Endothelial cell of umbilical vein (primary cell): ENCODE measurements around the gene ADAM22. TPM values are rescaled to one million over a fixed set of nuclear protein-coding genes. Genes with fewer than 3 reads are reported as not detected.

Experiments
- BruUV-seq: library from RNA; stranded (reverse); fragments of 400-500 nt; replicated peaks from 2 replicates; lab custom pipeline; 2021; lab: Mats Ljungman, UMichigan
- CTCF ChIA-PET: fragments of 300-600, 350-600 bp; sonication (Branson Sonifier 250); formaldehyde crosslinking; loops from one replicate; lab custom pipeline; 2021; ENCODE audit warnings: antibody characterized with exemption, inconsistent platforms; lab: Charles Lee
- POLR2A ChIA-PET: fragments of 300-600, 350-600 bp; sonication (Branson Sonifier 250); formaldehyde crosslinking; loops from one replicate; lab custom pipeline; 2021; ENCODE audit warnings: antibody characterized with exemption, inconsistent platforms; lab: Charles Lee
- DNase-seq: peaks from one replicate; pipeline ENCODE4 v3.0.0-alpha.2; 2011; ENCODE audit warnings: low read depth, low spot score
- FAIRE-seq: peaks from 2 replicates; lab custom pipeline; 2011; peaks lifted over from hg19 to GRCh38; lab: Jason Lieb, UNC
- H2AFZ ChIP-seq: 2 replicates; pipeline ENCODE4 v1.6.0; 2012; ENCODE audit warnings: low read depth, low read length, control low read depth, inconsistent platforms
- H3K27ac ChIP-seq: 2 replicates; pipeline ENCODE4 v1.5.1; 2011; ENCODE audit warnings: low read depth, mild to moderate bottlenecking, control low read depth, low read length, moderate library complexity; ENCODE audit not compliant: insufficient read depth
- H3K27me3 ChIP-seq, 2 experiments: 2 replicates each; pipeline versions ENCODE4 v1.6.0 to v1.6.1; 2011; ENCODE audit warnings: low read length in 2 of 2, mixed read lengths in 1 of 2; ENCODE audit not compliant: control insufficient read depth in 2 of 2, insufficient read depth in 2 of 2
- H3K36me3 ChIP-seq, 2 experiments: 2 replicates in 1 of 2; 3 replicates in 1 of 2; pipeline ENCODE4 v1.5.1; 2011; ENCODE audit warnings: low read length in 2 of 2, mild to moderate bottlenecking in 1 of 2, moderate library complexity in 1 of 2; ENCODE audit not compliant: control insufficient read depth in 2 of 2, insufficient read depth in 2 of 2; ENCODE audit errors: extremely low read depth in 1 of 2
- H3K4me1 ChIP-seq: 3 replicates; pipeline ENCODE4 v1.5.1; 2011; ENCODE audit warnings: mild to moderate bottlenecking, low read length; ENCODE audit not compliant: control insufficient read depth, insufficient read depth; ENCODE audit errors: extremely low read depth
- H3K4me2 ChIP-seq: 2 replicates; pipeline ENCODE4 v1.6.1; 2011; ENCODE audit warnings: low read length, control low read depth, mixed read lengths; ENCODE audit not compliant: insufficient read depth
- H3K4me3 ChIP-seq, 3 experiments: fragments of 200-600 bp in 1 of 3; sonication (generic), shearing (Covaris generic) in 1 of 3; replicated peaks in 1 of 3; 2 replicates each; pipeline ENCODE4 v1.5.1; 2011 to 2016; ENCODE audit warnings: control low read depth in 3 of 3, low read length in 3 of 3, mild to moderate bottlenecking in 2 of 3, inconsistent platforms in 1 of 3, low read depth in 1 of 3, moderate library complexity in 1 of 3; ENCODE audit not compliant: insufficient read depth in 1 of 3
- H3K79me2 ChIP-seq: 2 replicates; pipeline ENCODE4 v1.6.0; 2012; ENCODE audit warnings: low read length, inconsistent platforms; ENCODE audit not compliant: control insufficient read depth, insufficient read depth
- H3K9ac ChIP-seq: replicated peaks from 2 replicates; pipeline ENCODE3; 2011; ENCODE audit warnings: low read length, control low read depth; ENCODE audit not compliant: insufficient read depth; ENCODE audit errors: extremely low read depth
- H3K9me1 ChIP-seq: replicated peaks from 3 replicates; pipeline ENCODE4 v1.6.0; 2011; ENCODE audit warnings: mild to moderate bottlenecking, low read length; ENCODE audit not compliant: control insufficient read depth, insufficient read depth; ENCODE audit errors: extremely low read depth
- H3K9me3 ChIP-seq: replicated peaks from 2 replicates; pipeline ENCODE4 v1.5.1; 2012; ENCODE audit warnings: low read length, inconsistent platforms; ENCODE audit not compliant: control insufficient read depth, insufficient read depth
- H4K20me1 ChIP-seq: replicated peaks from 2 replicates; pipeline ENCODE3; 2011; ENCODE audit warnings: mild to moderate bottlenecking, low read length; ENCODE audit not compliant: control insufficient read depth, insufficient read depth; ENCODE audit errors: extremely low read depth
- CTCF ChIP-seq, 2 donors: IDR thresholded peaks; 1 replicate in 1 of 2; 2 replicates in 1 of 2; pipeline ENCODE4 v1.5.1; 2011; ENCODE audit warnings: low read length in 2 of 2, mild to moderate bottlenecking in 2 of 2, moderate library complexity in 2 of 2, control low read depth in 1 of 2, inconsistent platforms in 1 of 2, low read depth in 1 of 2; ENCODE audit not compliant: insufficient read depth in 1 of 2; ENCODE audit errors: extremely low read depth in 1 of 2
- EZH2 ChIP-seq: IDR thresholded peaks from 2 replicates; pipeline ENCODE4 v1.6.1; 2012; ENCODE audit warnings: borderline replicate concordance, low read depth, mild to moderate bottlenecking, moderate library complexity, low read length, inconsistent platforms; ENCODE audit not compliant: severe bottlenecking
- FOS ChIP-seq: IDR thresholded peaks from 2 replicates; pipeline ENCODE4 v1.6.1; 2011; ENCODE audit warnings: mild to moderate bottlenecking, low read length, moderate library complexity, borderline replicate concordance; ENCODE audit not compliant: insufficient read depth
- GATA2 ChIP-seq: IDR thresholded peaks from 2 replicates; pipeline ENCODE4 v1.7.0; 2011; ENCODE audit warnings: low read depth, mild to moderate bottlenecking, moderate library complexity, mixed read lengths, low read length; ENCODE audit not compliant: insufficient read length, insufficient read depth
- JUN ChIP-seq: IDR thresholded peaks from 2 replicates; pipeline ENCODE4 v1.6.1; 2011; ENCODE audit warnings: borderline replicate concordance, low read depth; ENCODE audit not compliant: insufficient read length, insufficient read depth
- MAX ChIP-seq: IDR thresholded peaks from 2 replicates; pipeline ENCODE4 v1.6.1; 2011; ENCODE audit not compliant: insufficient read depth, insufficient read length
- MYC ChIP-seq: IDR thresholded peaks from one replicate; pipeline ENCODE4 v1.6.1; 2011; ENCODE audit warnings: mild to moderate bottlenecking, low read depth, low read length
- POLR2AphosphoS5 ChIP-seq: IDR thresholded peaks from 2 replicates; pipeline ENCODE4 v1.6.1; 2012; ENCODE audit warnings: low read depth, mild to moderate bottlenecking, control low read depth, low read length, moderate library complexity; ENCODE audit not compliant: insufficient read depth
- dilution Hi-C: fragments of 300-500 bp; cut with MboI; formaldehyde crosslinking; loops from one replicate; pipeline ENCODE4 v1.15.0; 2019; ENCODE audit warnings: low sequenced_read_pairs; ENCODE audit not compliant: extremely low pct_ligation_motif_present
- intact Hi-C: fragments of 100-400 bp; cut with micrococcal nuclease; formaldehyde crosslinking; loops from one replicate; pipeline ENCODE4 v1.10.0; 2022
- polyA plus RNA-seq, 4 experiments: library from polyadenylated mRNA; depleted of rRNA in 3 of 4; stranded (reverse) in 3 of 4; unstranded in 1 of 4; fragments of >200 nt; gene quantifications; 2 replicates each; pipeline versions ENCODE4 v1.2.1 to v1.2.3, GENCODE V29; 2011 to 2012; ENCODE audit warnings: missing spikeins in 1 of 4
- total RNA-seq: library from RNA; stranded (reverse); gene quantifications from 2 replicates; pipeline ENCODE4 v1.2.3, GENCODE V29; 2021

The ADAM22 gene
- total and polyA plus RNA-seq, 2 donors (not counting 3 experiments of a cell fraction or from before 2014, with no cell fraction given) = 0.33 to 0.53 TPM

GRCh38 chr7:88191911-88192310, 257.9 kb downstream of the ADAM22 start:
- Histone ChIP-seq H4K20me1 (no peaks in the 10 kb centered on the region), H3K4me3 (no peak overlapping the region), H3K9me3 (no peaks in the 10 kb centered on the region), H3K36me3 (no peaks in the 10 kb centered on the region), H3K79me2 (no peaks in the 10 kb centered on the region), H3K4me2 (no peak overlapping the region), H3K27me3 (no peaks in the 10 kb centered on the region), H3K4me1 (no peaks in the 10 kb centered on the region), H3K9me1 (no peaks in the 10 kb centered on the region), H3K27ac (no peak overlapping the region), H2AFZ (no peak overlapping the region), H3K9ac (no peak overlapping the region)
- intact Hi-C loops (no loop called here), dilution Hi-C loops (no loop called here)
- ChIA-PET CTCF (interaction anchor here (1.1 to 4.5 kb wide), 2 partner anchors 15 to 23 kb away, joined by 3 to 15 read pairs; no protein-coding TSS in a partner anchor), POLR2A (no interaction called here)
- BruUV-seq = no TSS peak
- TF ChIP-seq EZH2 (no peak), MYC (no peak), GATA2 (no peak), CTCF (IDR thresholded peaks at IDR 0.05; ENCODE audit: extremely low read depth in 1 of 2, insufficient read depth in 1 of 2, low read depth in 1 of 2, low read length in 2 of 2) (no peak), POLR2AphosphoS5 (no peak), JUN (no peak), FOS (no peak), MAX (no peak)
- DNase-seq (no peak), FAIRE-seq (no peak)
